GM21447 (cell line): ENCODE measurements around the gene C9orf153.
"Not testable (repeated sequence)": the region's sequence is repeated elsewhere in the genome, so short reads cannot be mapped to it uniquely, and the experiment has no call there.

Experiments
- ATAC-seq: cut with Tn5 transposase; IDR thresholded peaks from one replicate; pipeline ENCODE4 v1.9.1; 2021; ENCODE audit not compliant: unreplicated experiment

The C9orf153 gene

DNA sequence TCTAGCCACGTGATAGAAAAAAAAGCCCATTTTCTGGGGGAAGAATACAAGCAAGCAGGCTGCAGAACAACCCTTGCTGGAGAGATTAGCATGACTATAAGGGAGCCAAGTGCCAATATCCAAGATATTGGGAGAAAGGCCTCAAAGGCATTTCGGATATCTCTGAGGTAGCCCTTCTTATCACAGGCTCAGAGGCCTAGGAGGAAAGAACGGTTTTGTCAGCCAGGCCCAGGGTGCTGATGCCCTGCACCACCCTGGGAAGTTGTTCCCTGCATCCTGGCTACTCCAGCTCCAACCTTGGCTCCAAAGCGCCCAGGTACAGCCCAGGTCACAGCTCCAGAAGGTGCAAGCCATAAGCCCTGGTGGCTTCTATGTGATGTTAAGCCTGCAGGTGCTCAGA is 66.4 kb downstream of the C9orf153 start:
- no peak for ATAC-seq

DNA sequence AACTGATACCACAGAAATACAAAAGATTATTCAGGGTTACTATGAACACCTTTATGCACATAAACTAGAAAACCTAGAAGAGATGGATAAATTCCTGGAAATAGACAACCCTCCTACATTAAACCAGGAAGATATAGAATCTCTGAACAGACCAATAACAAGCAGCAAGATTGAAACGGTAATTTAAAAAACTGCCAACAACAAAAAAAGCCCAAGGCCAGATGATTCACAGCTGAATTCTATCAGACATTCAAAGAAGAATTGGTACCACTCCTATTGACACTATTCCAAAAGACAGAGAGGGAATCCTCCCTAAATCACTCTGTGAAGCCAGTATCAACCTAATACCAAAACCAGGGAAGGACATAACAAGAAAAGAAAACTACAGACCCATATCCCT is 68.8 kb downstream of the C9orf153 start:
- not testable (repeated sequence) for ATAC-seq

DNA sequence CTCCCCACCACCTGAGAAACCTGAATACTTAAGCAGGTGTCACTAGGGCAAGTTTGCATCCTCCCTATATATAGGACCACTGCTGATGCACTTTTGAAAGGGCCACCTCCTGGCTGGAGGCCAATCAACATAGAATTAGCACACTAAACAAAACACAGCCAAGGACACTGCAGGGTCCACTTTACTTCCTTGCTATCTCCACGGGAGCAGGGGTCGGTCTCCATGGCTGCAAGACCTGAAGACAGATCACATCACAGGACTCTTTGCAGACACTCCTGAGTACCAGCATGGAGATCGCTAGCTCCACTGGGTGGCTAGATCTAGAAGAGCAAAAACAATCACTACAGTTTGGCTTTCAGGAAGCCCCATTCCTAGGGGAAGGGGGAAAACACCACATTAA is 72.3 kb downstream of the C9orf153 start:
- ATAC-seq = no peak

DNA sequence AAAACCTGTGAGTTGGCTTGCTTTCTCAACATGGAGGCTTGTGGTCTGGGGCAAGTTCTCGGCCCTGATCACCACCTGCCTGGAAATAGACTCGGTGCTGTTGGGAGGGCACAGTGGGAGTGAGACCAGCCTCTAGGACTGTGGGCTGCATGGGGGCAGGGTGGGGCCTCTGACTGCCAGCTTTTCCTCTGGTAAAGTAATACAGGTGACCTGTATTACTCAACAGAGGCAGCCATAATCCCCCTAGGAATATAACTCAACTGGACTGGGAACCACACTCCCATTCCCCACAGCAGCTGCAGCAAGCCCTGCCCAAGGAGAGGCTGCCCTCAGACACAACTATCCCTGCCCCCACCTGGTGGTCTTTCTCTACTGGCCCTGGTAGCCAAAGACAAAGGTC is 72.8 kb downstream of the C9orf153 start:
- no peak for ATAC-seq

DNA sequence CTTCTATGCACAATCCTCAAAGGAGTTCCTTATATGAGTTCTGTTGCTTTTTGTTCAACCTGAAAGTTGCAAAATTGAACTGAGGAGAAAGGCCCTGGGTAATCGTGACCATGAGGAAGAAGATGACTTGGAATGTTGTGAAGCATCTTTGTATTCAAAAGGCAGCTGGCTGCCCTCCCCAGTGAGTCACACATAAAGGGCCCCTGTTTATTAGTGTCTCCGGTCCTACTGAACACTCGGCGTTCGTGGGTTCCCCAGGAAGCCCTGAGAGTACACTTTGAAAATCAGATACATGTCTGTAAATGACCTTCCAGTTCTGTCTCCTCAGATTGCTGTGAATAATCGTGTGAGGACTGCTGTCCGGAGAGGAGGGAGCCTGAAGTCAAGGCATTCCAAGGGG is 73.6 kb downstream of the C9orf153 start:
- no peak for ATAC-seq

DNA sequence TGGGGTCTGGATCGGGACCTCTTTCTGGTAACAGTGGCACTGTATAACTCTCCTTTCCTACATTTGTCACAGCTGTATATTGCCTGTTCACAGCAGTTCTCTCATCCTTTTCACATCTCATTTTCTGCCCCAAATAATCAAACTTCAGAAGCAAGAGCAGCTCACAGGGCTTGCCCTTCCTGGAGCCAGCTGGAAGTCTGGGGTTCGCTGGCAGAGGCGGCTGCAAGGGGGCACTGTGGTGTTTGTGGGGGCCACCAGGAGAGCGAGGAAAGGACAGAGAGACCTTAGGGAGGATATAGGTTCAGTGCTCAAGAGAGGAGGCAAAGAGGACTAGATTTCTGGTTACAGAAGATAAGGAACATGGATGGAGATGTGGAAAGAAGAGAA is 75.3 kb downstream of the C9orf153 start:
- ATAC-seq = no peak

DNA sequence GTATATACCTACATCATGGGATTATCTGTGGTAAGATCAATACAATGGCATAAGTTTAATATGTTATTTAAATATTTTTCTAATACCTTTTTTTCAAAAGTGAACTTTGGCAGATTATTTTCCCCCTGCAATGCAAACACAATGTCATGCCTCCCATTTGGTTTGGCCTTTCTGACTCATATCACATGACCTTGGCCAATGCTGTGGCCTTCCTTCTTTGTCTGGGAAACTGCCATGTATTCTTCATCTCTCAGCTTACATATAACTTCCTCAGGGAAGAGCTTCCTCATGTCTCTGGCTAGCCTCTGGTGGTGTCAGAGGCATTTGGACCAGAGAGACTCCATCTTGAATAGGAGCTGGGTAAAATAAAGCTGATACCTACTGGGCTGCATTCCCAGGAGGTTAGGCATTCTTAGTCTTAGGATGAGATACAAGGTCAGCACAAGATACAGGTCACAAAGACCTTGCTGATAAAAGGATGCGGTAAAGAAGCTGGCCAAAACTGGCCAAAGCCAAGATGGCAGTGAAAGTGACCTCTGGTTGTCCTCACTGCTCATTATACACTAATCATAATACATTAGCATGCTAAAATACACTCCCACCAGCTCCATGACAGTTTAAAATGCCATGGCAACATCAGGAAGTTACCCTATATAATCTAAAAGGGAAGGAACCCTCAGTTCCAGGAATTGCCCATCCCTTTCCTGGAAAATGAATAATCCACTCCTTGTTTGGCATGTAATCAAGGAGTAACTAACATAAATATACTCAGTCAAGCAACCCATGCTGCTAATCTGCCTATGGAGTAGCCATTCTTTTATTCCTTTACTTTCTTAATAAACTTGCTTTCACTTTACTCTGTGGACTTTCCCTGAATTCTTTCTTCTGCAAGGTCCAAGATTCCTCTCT is 76.0 kb downstream of the C9orf153 start:
- no peak for ATAC-seq

DNA sequence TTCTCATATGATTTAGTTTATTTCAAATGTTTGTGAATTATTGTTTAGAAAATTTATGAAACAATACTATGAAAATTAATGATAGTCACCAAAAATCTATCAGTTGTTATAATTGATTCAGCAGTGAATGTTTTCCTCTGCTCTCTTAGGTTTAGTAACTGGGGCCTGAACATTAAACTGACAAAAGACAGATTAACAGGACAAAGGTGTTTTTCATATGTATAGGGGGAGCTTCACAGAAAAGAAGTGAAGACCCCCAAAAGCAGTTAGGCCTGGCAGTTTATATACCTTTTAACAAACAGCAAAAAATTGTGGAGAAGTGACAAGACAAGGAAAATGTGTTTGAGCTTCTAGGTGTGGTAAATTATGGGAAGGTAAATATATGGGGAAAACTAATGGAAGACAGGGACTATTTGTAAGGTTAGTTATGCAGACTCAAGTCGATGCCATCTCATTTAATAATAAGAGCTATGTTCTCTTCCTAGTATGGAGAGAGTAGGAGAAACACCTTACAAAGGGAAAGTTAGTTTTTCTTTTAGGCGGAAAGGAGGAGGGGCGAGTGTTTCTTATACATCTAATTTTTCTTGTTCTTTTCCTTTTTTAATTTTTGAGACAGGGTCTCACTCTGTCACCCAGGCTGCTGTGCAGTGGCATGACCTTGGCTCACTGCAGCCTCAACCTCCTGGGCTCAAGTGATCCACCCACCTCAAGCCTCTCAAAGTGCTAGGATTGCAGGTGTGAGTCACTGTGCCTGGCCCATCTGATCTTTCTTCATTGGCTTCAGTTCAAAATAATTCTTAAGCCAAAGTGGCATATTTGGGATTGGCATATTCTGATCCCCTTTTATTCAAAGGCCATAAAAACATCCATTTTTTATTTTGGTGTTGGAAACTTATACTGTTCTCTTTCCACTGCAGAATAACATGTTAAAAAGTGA is 77.8 kb downstream of the C9orf153 start:
- no peak for ATAC-seq

DNA sequence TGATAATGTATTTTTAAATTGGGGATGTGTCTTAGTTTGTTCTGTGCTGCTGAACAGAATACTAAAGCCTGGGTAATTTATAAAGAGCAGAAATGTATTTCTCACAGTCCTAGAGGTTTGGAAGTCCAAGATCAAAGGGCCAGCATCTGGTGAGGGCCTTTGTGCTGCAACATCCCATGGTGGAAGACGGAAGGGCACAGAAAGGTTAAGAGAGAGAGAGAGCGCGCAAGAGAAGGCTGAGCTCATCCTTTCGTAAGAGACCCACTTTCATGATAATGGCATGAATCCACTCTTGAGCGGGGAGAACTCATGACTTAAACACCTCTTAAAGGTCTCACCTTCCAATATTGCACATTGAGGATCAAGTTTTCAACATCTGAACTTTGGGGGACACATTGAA is 81.0 kb downstream of the C9orf153 start:
- no peak for ATAC-seq

DNA sequence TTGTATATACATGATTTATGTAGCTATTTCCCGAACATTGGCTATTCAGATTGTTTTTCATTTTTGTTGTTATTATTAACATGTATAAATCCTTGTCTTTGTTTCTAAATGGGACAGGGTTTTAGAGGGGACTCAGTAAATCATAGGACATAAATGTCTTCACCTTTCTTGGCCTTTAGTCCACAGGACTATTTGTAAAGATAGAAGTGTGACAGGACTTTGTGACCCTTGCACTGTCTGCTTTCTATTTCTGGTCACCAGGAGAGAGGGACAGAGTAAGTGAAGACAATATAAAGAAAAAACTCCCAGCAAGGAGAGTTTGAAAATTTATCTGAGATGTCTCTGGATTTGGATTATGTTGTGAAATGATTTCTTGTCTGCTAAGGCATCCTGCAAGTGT is 81.5 kb downstream of the C9orf153 start:
- ATAC-seq = no peak

DNA sequence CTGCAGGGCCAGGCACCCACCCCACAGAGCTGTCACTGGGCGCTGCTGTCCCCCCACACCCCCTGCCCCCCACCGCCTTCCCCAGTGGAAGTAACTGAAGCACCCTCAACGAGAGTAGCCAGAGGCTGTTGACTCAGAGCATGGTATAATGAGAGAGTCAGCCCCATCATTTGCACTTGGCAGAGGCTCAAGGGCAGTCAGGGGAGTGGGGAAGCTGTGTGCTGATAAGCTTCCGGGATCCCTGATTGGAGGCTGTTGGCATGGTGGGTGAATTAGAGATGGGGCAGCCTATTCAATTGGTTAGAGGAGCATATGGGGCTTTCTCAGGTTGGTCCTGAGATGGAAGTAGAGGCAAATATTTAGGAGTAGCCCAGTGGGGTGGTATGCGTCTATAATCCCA is 83.0 kb downstream of the C9orf153 start:
- no peak for ATAC-seq

DNA sequence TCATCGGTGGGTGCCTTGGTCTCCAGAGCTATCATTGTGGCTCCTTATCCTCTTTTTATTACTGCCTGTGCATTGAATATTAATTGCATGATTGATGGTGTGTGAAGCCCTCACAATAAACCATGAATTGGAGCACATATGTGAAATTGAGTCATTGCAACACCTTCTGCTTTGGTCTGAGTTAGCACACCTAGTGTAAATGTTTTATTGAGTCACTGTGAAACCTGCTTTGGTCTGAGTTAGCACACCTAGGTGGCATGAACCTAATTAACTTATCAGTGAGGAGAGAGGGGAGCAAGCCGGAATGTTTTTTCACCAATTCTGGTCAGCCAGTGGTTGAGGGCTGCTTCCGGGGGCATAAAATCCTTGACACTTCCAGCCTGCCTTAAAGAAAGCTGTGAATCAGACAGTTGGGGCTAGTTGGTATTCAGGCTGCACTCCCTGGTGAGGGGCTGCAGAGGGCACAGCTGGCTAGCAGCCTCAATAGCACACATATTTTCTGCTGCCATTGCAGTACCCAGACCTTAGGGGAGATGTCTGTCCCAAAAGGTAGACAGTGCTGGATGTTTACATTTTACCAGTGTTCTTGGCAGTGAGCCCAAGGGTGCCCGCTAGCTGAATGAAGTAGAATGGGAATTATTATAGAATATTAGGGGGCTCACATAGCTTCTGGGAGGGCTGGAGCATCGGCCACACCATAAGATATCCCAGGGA is 83.6 kb downstream of the C9orf153 start:
- ATAC-seq = no peak

DNA sequence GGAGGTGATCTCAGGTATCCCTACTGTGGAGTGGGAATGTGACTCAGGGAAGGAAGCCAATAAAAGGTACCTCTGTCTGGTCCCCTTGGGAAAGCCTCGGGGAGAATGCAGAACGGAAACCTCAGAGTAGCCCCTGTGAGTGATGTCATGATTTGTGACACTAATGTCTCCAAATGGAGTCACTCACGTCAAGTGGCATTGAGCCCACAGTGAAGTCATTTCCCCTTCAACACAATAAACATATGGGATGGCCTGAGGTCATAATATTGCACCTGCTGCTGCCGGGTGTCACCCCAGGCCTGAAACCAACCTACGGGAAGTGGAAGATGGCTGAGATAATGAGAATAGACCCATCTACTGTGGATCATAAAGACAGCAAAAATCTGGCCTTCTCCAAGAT is 84.2 kb downstream of the C9orf153 start:
- no peak for ATAC-seq
